ENCODE measurements around the gene GNG14. TPM values are rescaled to one million over a fixed set of nuclear protein-coding genes. Genes with fewer than 3 reads are reported as not detected.
A peak's percentile ranks its signal among the peaks of the same experiment; 100 is the strongest.

Gene GNG14
- total and polyA plus RNA-seq, 10 of the 15 experiments (the other 5 are each of a cell fraction or from before 2014, with no cell fraction given), result not detected

GRCh38 chr19:12665281-12665573 is 22.6 kb upstream of the GNG14 start (continued):
- TF ChIP-seq TARDBP (IDR thresholded peaks at IDR 0.05; ENCODE audit: borderline replicate concordance) (no peak), EED (IDR thresholded peaks at IDR 0.05; ENCODE audit: low read depth) (peak; percentile 77), KAT2A (conservative IDR thresholded peaks at IDR 0.05; ENCODE audit: control insufficient read depth, low read depth, low read length) (no peak), ZBTB33 (IDR thresholded peaks at IDR 0.05) (no peak), IKZF2 (IDR thresholded peaks at IDR 0.05) (peak in 1 of 2 experiments; percentile 13; a peak in 2 of 4 replicates), PBX3 (IDR thresholded peaks at IDR 0.05; ENCODE audit: insufficient replicate concordance, low read depth, low read length) (no peak), SMARCA5 (IDR thresholded peaks at IDR 0.05) (no peak), PAX5 (IDR thresholded peaks at IDR 0.05; ENCODE audit: borderline replicate concordance, low read depth, low read length) (peak; percentile 22; the same call in 1 of the 2 replicates), ZNF384 (IDR thresholded peaks at IDR 0.05; ENCODE audit: borderline replicate concordance, low read depth, low read length) (no peak), ASH2L (IDR thresholded peaks at IDR 0.05; ENCODE audit: borderline replicate concordance, low read depth) (no peak), HDGF (IDR thresholded peaks at IDR 0.05) (no peak), ZNF24 (IDR thresholded peaks at IDR 0.05) (no peak), PRDM15 (CRISPR knock-in tag; IDR thresholded peaks at IDR 0.05) (no peak), E4F1 (IDR thresholded peaks at IDR 0.05; ENCODE audit: borderline replicate concordance, partially characterized antibody) (no peak), SKIL (IDR thresholded peaks at IDR 0.05; ENCODE audit: low read depth, poor library complexity, severe bottlenecking) (no peak), NR2F1 (conservative IDR thresholded peaks at IDR 0.05) (peak; percentile 80), MYC (IDR thresholded peaks at IDR 0.05; ENCODE audit: insufficient read depth, insufficient read length, insufficient replicate concordance, low read length, severe bottlenecking) (no peak), TCF7 (IDR thresholded peaks at IDR 0.05; ENCODE audit: borderline replicate concordance) (no peak), PAX8 (IDR thresholded peaks at IDR 0.05) (no peak), IKZF1 (conservative IDR thresholded peaks at IDR 0.05) (peak; percentile 75), LARP7 (IDR thresholded peaks at IDR 0.05) (no peak), JUNB (IDR thresholded peaks at IDR 0.05) (no peak)
